CD4-positive, alpha-beta T cell (primary cell): ENCODE data around the gene FUT7. TPM values are rescaled to one million over a fixed set of nuclear protein-coding genes. Genes with fewer than 3 reads are reported as not detected.
A peak's percentile ranks its signal among the peaks of the same experiment; 100 is the strongest.

ENCODE experiments used
- ATAC-seq: fragments of 200-7000 bp; cut with Tn5 transposase; one replicate; pipeline ENCODE4 v1.10.0; 2022; ENCODE audit warnings: mild to moderate bottlenecking; ENCODE audit not compliant: poor library complexity
- CTCF ChIA-PET: fragments of 350-600 bp; sonication (Branson Sonifier 250); formaldehyde crosslinking; loops from one replicate; lab custom pipeline; 2021; ENCODE audit warnings: antibody characterized with exemption, inconsistent platforms; lab: Charles Lee
- POLR2A ChIA-PET: fragments of 350-600 bp; sonication (Branson Sonifier 250); formaldehyde crosslinking; loops from one replicate; lab custom pipeline; 2021; ENCODE audit warnings: antibody characterized with exemption, inconsistent platforms; lab: Charles Lee
- DNase-seq, 14 experiments: peaks; one replicate each; pipeline ENCODE4 v3.0.0-alpha.2; 2013 to 2020; ENCODE audit warnings: mixed read lengths in 2 of 14
- H3K27ac ChIP-seq, 2 donors: one replicate each; pipeline versions ENCODE4 v1.5.1 to v1.7.0; 2013; ENCODE audit warnings: low read length in 2 of 2, low read depth in 1 of 2, mild to moderate bottlenecking in 1 of 2
- H3K27me3 ChIP-seq, 2 experiments: 1 replicate in 1 of 2; 2 replicates in 1 of 2; pipeline versions ENCODE4 v1.6.1 to v1.7.0; 2013; ENCODE audit warnings: low read length in 2 of 2, control low read depth in 1 of 2, mild to moderate bottlenecking in 1 of 2, moderate library complexity in 1 of 2; ENCODE audit not compliant: insufficient read depth in 2 of 2, control insufficient read depth in 1 of 2
- H3K36me3 ChIP-seq: one replicate; pipeline ENCODE4 v1.6.1; 2013; ENCODE audit warnings: low read length, control low read depth; ENCODE audit not compliant: insufficient read depth
- H3K4me1 ChIP-seq: one replicate; pipeline ENCODE4 v1.6.1; 2013; ENCODE audit warnings: low read length, control low read depth; ENCODE audit not compliant: insufficient read depth
- H3K4me3 ChIP-seq: one replicate; pipeline ENCODE4 v1.5.1; 2013; ENCODE audit warnings: mild to moderate bottlenecking, low read length, moderate library complexity
- H3K9me3 ChIP-seq, 2 experiments: 1 replicate in 1 of 2; 2 replicates in 1 of 2; pipeline versions ENCODE4 v1.6.1 to v1.7.0; 2013; ENCODE audit warnings: low read length in 2 of 2, mild to moderate bottlenecking in 2 of 2, control low read depth in 1 of 2, moderate library complexity in 1 of 2; ENCODE audit not compliant: control insufficient read depth in 1 of 2, insufficient read depth in 1 of 2
- H3K27ac Mint-ChIP-seq: one replicate; pipeline ENCODE4 v1.8.0; 2020; ENCODE audit warnings: mixed read lengths
- H3K27me3 Mint-ChIP-seq: one replicate; pipeline ENCODE4 v1.8.0; 2021; ENCODE audit warnings: mixed read lengths
- H3K36me3 Mint-ChIP-seq: one replicate; pipeline ENCODE4 v1.8.0; 2021; ENCODE audit warnings: low read depth, mixed read lengths
- H3K4me1 Mint-ChIP-seq: one replicate; pipeline ENCODE4 v1.8.0; 2021; ENCODE audit warnings: low read depth, mixed read lengths
- H3K4me3 Mint-ChIP-seq: one replicate; pipeline ENCODE4 v1.8.0; 2020; ENCODE audit warnings: mild to moderate bottlenecking, mixed read lengths
- H3K9me3 Mint-ChIP-seq: one replicate; pipeline ENCODE4 v1.8.0; 2020; ENCODE audit warnings: mixed read lengths
- intact Hi-C, 2 experiments: fragments of 100-400 bp; cut with DNase I in 1 of 2; cut with micrococcal nuclease in 1 of 2; formaldehyde crosslinking; loops; one replicate each; pipeline versions ENCODE4 v1.15.1 to v1.9.0; 2023 to 2025; cut with DNase I, micrococcal nuclease
- total RNA-seq, 174 experiments: library from RNA in 2 of 174; stranded (reverse) in 2 of 174; gene quantifications; one replicate each; pipeline ENCODE4 v1.2.3 and lab custom pipeline; 2021 to 2026
- TF ChIP-seq, protein P1 (sequence below): fragments of 200-600 bp; IDR thresholded peaks from one replicate; pipeline ENCODE4 v1.8.0; 2022; ENCODE audit warnings: antibody characterized with exemption, mild to moderate bottlenecking

FUT7 gene
- total RNA-seq, 2 experiments from 2014 or later, result 1.7 to 1.8 TPM

DNA sequence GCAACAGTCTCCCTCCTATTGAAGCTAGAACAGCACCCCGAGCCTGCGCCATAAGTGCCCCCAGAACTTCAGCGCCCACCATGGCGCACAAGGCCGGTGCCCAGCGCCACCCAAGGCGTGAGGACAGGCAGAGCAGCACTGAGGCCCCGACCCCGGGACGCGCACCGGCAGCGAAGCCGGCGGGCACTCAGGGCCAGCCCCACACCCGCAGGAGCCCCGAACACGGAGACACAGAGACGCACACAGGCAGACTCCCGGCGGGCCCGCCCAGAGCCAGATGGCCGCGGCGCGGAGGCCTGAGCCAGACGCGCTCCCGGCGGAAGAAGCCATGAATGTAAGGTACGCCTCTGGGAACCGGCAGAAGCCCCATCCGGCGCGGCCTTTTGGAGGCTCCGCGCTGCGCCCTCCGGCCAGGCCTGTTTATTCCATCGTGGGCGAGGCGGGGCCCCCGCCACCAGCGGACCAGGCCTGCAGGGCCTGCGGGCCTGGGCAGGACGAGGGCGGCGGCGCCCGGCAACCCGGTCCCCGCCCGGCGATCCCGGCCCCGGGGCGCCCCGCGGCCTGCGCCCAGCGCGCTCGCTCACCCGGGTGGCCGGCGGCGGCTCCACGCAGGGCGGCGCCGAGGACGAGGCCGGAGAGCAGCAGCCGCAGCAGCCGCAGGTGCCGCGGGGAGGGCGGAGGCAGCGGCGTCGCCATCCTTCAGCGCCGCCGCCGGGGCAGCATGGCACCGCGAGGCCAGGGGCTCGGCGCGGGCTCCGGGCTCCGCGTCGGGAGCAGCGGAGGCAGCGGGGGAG is 13.6 kb upstream of the FUT7 start:
- ATAC-seq (no peak), DNase-seq (peak in 1 of 14 experiments; percentile 43)
- Mint-ChIP-seq H3K27ac (no peak overlapping the region), H3K36me3 (no peaks in the 10 kb centered on the region), H3K4me3 (peak overlapping the region; percentile 51), H3K4me1 (no peaks in the 10 kb centered on the region), H3K27me3 (peaks cover 40% of the 10 kb centered on the region), H3K9me3 (no peaks in the 10 kb centered on the region)
- intact Hi-C loops, result loop anchor here (1.0 to 5.0 kb wide), 3 partner anchors 19 to 182 kb away; partner anchors contain the start of genes RNF224 (in 2 of the 2) and CYSRT1 (in 1 of the 2)
- Histone ChIP-seq H3K4me3 (peak overlapping the region; percentile 55), H3K27me3 (peaks cover 60 to 61% of the 10 kb centered on the region in 2 experiments), H3K36me3 (no peaks in the 10 kb centered on the region), H3K4me1 (peaks cover 44% of the 10 kb centered on the region), H3K9me3 (peaks cover 0 to 46% of the 10 kb centered on the region in 2 experiments), H3K27ac (no peak overlapping the region)
- POLR2A ChIA-PET, result no interaction called here
- TF ChIP-seq, protein P1, sequence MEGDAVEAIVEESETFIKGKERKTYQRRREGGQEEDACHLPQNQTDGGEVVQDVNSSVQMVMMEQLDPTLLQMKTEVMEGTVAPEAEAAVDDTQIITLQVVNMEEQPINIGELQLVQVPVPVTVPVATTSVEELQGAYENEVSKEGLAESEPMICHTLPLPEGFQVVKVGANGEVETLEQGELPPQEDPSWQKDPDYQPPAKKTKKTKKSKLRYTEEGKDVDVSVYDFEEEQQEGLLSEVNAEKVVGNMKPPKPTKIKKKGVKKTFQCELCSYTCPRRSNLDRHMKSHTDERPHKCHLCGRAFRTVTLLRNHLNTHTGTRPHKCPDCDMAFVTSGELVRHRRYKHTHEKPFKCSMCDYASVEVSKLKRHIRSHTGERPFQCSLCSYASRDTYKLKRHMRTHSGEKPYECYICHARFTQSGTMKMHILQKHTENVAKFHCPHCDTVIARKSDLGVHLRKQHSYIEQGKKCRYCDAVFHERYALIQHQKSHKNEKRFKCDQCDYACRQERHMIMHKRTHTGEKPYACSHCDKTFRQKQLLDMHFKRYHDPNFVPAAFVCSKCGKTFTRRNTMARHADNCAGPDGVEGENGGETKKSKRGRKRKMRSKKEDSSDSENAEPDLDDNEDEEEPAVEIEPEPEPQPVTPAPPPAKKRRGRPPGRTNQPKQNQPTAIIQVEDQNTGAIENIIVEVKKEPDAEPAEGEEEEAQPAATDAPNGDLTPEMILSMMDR, result no peak
- CTCF ChIA-PET, result interaction anchor here (1.2 to 2.2 kb wide), 5 partner anchors 10 to 73 kb away, joined by 3 to 19 read pairs (median 5); no protein-coding TSS in a partner anchor

DNA sequence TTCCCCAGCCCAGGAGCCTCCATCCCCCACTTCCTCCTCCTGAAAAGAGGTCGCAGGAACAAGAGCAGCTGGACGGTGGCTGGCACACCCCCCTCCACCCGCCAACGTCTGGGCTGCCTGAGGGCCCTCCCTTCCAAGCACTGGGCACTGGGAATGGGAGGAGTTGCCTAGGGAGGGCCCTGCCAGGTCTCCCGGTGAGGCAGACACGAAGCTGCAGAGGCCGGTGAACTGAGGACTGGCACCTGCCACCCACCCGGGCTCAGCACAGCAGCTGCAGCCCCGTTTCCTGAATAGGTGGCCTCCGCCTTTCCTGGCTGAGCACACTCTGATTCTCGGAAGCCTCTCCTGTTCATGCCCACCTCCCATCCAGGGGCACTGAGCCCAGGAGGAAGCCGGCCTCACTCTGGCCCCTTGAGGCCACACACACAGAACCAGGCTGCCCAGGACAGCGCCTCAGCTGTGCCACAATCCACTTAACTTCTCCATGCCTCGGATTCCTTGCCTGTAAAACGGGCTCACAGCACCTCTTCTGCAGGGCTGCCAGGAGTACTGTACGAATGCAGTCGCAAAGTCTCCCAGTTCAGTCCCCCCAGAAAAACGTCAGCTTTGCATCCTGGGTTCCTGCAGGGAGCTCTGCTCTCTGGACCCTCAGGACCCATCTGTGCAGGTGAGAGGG is 12.8 kb upstream of the FUT7 start:
- ATAC-seq (no peak), DNase-seq (no peak)
- H3K36me3 Mint-ChIP-seq, result no peaks in the 10 kb centered on the region
- peaks cover 31% of the 10 kb centered on the region for H3K27me3 Mint-ChIP-seq
- H3K27me3 ChIP-seq, result peaks cover 52 to 53% of the 10 kb centered on the region in 2 experiments
- POLR2A ChIA-PET, result interaction anchor here (0.6 kb wide), 1 partner anchor 316 kb away, joined by 3 read pairs; no protein-coding TSS in a partner anchor
- peaks cover 0 to 37% of the 10 kb centered on the region in 2 experiments for H3K9me3 ChIP-seq
- no peaks in the 10 kb centered on the region for H3K9me3 Mint-ChIP-seq
- H3K27ac Mint-ChIP-seq, result no peak overlapping the region
- TF ChIP-seq, protein P1, result no peak
- H3K36me3 ChIP-seq, result no peaks in the 10 kb centered on the region
- peaks cover 41% of the 10 kb centered on the region for H3K4me1 ChIP-seq
- H3K4me3 ChIP-seq, result peak overlapping the region; percentile 47
- H3K27ac ChIP-seq, result no peak overlapping the region
- no peaks in the 10 kb centered on the region for H3K4me1 Mint-ChIP-seq
- CTCF ChIA-PET, result interaction anchor here (1.3 to 2.2 kb wide), 3 partner anchors 10 to 19 kb away, joined by 4 to 6 read pairs (median 5); no protein-coding TSS in a partner anchor
- peak overlapping the region; percentile 51 for H3K4me3 Mint-ChIP-seq
- intact Hi-C loops, result loop anchor here in 1 of 2 experiments (5.0 kb wide), 1 partner anchor 183 kb away; the partner anchor contains the start of genes CYSRT1 and RNF224

DNA sequence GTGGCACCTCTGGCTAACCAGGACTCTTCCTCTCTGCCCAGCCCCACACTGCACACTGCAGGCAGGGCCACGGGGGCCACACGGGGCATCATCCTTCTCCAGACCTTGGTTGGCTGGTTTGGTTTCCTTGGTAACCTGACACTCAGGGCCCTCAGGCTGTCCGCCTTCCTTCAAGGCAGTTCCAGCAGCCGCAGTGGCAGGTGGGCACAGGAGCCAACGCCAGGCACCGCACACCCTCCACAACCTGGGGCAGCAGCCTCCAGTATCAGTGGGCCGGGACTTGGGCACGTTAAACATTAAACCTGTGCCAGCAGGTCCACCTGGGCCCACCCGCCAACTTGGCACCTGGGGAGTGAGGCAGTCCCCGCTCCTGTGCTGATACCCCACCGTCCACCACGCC is 12.1 kb upstream of the FUT7 start:
- peaks cover 28% of the 10 kb centered on the region for H3K27me3 Mint-ChIP-seq
- no peak overlapping the region for H3K4me3 Mint-ChIP-seq
- H3K4me1 ChIP-seq, result peaks cover 35% of the 10 kb centered on the region
- ATAC-seq (no peak), DNase-seq (no peak)
- no peaks in the 10 kb centered on the region for H3K4me1 Mint-ChIP-seq
- H3K9me3 Mint-ChIP-seq, result no peaks in the 10 kb centered on the region
- peaks cover 46 to 47% of the 10 kb centered on the region in 2 experiments for H3K27me3 ChIP-seq
- no peak overlapping the region for H3K27ac ChIP-seq
- intact Hi-C loops, result no loop called here
- TF ChIP-seq, protein P1, result no peak
- H3K27ac Mint-ChIP-seq, result no peak overlapping the region
- peak overlapping the region; percentile 47 for H3K4me3 ChIP-seq
- POLR2A ChIA-PET, result interaction anchor here (0.6 kb wide), 1 partner anchor 316 kb away, joined by 3 read pairs; no protein-coding TSS in a partner anchor
- peaks cover 0 to 31% of the 10 kb centered on the region in 2 experiments for H3K9me3 ChIP-seq
- no peaks in the 10 kb centered on the region for H3K36me3 Mint-ChIP-seq
- CTCF ChIA-PET, result interaction anchor here (1.3 to 2.2 kb wide), 3 partner anchors 9 to 20 kb away, joined by 4 to 6 read pairs (median 5); no protein-coding TSS in a partner anchor
- H3K36me3 ChIP-seq, result no peaks in the 10 kb centered on the region
